ENCODE measurements around the gene TMPRSS2.

TMPRSS2 gene

DNA sequence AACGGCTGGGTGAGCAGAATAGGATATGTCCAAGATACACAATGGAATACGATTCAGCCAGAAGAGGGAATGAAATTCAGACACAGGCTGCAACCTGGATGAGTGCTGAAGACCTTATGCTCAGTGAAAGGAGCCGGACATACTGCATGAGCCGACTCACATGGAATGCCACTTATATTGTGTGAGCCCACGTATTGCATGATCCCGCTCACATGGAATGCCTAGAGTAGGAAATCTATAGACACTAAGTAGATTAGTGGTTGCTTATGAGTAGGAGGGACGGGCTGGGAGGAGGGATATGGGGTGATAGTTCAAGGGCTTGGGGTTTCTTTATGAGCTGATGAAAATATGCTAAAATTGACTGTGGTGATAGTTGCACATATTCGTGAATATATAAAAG lies 26.8 kb downstream of the TMPRSS2 start:
- DNase-seq (ENCODE audit: low spot score): no peak

DNA sequence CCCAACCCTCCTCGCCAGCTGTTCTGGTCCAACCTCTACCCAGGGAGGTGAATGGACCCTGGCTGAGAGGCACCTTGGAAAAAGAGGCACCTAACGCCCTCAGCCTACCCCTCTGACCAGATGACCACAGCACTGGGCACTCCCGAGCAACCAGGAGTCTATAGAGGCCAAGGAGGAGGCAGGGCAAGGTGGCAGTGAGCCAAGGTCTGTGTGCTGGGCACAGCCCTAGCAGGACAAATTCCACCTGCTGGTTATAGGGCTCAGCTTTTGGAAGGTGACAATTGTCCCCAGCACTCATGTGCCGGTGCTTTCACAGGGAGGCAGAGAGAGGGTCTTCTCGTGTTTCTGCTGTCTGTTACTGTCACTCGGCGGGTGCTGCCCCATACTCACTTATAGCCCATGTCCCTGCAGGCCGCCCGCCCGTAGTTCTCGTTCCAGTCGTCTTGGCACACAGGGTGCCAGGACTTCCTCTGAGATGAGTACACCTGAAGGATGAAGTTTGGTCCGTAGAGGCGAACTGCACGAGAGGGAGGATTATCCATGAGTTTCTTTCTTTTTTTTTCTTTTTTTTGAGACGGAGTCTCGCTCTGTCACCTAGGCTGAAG lies 27.8 kb downstream of the TMPRSS2 start:
- no peak for DNase-seq (ENCODE audit: low spot score)

DNA sequence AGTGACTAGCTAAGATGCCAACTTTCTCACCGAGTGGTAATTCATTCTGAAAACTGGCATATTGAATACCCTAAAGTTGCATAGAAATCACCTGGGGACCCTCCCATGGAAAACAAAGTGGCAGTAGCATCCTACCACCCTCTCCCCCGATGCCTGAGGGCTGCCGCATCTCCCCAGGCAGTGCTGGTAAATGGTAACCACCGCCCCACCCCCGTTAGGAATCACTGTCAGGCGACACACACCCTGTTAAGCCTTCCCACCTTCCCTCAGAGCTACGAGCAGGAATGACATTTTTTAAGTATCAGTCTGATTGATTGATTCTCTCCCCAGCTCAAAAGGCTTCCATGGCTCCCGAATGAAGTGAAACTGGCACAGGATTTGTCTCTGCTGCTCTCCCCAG lies 28.3 kb downstream of the TMPRSS2 start:
- DNase-seq (ENCODE audit: low spot score): no peak

DNA sequence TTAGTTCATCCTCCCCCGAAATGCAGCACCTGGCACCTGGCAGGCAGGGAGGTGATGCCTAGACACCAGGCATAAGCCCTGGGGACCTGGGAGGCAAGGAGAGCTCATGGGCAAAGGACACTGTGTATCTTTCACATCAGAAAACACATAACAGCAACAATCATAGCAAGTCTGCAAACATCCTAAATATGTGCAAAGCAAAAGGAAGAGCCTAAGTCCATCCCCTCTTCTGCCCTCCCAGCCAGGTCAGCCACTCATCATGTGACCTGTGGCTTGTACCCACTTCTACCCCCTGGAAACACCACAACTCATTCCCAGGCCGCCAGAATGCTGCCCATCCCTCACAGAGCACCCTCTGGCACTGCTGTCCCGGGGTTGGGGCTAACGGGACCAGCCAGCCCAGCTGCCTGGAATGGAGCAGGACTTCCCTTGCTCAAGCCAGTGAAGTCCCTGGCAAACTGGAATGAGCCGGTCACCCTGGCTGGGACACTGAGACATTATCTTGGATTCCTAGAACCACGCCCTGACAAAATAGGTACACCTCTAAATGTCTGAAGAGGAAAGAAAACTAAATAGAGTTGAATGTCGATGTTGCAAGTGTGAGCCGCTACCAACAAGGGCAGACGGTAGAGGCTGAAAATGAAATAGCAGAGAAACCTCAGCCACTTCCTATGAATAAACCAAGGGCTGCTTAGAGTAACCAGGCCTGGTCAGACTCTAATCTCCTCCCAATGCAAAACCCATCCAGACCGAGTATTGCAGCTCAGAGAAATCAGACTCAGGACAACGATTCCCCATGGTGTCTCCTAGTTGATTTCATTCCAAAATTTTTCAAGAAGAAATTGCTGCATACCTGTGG lies 29.4 kb downstream of the TMPRSS2 start:
- no peak for DNase-seq (ENCODE audit: low spot score)

DNA sequence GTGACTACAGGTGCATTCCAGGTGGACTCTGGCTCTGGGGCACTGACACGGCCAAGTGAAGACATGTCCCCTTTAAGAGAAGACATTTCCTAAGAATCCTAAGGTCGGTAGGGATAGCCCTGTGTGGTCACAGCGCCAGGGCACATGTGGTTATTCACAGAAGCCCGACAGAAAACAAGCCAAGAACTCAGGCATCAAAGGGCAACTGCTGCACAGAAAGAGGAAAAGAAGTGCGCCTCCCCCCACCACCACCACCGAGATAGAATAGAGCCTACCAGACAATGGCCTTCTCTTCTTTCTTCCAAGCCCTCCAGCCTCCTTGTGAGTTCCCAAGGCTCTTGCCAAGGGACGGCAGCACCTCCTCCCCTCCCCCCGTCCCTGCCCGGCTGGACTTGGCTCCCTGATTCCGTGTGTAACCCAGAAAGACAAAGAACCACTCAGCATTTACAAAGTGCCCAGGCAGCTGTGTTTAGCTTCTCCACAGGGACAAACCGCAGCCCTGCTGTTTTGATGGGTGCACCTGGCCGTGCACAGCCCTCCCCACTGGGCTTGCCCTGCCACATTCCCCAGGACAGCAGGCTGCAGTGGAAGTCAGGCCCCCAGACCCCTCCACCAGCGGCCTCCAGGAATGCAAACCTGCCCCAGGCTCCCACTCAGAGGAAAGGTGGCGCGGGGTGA lies 30.2 kb downstream of the TMPRSS2 start:
- DNase-seq (ENCODE audit: low spot score): no peak

DNA sequence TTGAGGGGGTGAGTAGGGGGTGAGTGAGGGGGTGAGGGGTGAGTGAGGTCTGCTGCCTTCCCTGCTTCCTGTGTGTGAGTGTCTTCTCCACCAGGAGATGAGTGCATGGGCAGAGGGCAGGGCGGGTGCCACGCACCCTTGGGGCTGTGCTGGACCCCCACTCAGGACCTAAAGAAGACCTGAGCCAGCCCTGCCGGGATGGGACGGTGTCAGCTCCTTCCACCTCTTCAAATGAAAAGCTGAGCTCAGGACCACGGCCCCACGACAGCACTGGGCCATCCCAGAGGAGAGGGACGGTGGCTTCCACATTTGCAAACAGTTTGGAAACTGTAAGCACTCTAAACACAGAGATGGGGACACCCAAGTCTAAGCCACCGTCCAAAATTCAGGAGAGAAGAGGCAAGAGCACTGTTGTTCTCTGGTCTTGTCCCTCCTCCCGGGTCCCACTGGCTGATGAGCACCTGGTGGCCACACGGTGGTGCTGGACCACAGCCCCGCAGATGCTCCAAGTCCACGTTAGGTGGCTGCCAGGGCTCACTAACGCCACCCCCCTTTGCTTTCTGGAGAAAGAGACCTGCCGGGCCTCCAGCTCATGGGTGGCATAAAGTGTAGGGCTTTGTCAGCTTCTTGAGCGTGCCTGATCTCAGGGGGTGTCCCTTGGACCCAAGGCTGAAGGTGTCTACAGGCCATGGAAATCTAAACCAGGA lies 32.1 kb downstream of the TMPRSS2 start:
- DNase-seq (ENCODE audit: low spot score): no peak

DNA sequence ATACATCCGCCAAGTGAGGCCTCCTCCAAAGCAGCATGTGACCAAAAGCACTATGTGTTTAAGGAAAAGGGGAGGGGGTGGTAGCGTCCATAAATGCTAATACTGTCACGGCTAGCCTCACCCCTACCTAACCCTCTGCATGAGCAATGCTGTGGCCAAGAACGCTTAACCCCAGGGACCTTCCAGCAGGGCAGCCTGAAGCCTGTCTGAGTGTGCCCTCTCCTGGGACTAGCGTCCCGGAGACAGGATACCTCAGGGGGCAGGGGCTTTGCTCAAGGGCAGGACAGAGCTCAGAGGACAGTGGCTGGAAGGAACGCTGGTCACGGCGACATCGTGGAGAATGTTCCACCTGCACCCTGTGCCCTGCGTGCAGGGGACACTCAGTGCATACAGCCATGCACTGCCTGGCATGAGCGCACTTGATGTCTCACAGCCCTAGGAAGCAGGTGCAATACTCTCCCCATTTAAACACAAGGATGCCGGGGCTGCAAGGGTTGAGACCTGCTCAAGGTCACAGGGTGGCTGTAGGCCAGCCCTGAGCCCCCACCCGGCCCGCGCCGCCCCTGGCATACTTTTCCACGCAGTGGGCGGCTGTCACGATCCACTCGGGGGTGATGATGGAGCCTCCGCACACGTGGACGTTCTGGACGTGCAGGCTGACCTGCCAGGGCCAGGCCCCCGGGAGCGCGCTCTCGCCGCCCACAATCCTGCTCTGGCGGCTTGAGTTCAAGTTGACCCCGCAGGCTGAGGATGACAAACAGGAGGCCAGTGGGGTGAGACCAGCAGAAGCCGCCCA lies 35.0 kb downstream of the TMPRSS2 start:
- no peak for DNase-seq (ENCODE audit: low spot score)

DNA sequence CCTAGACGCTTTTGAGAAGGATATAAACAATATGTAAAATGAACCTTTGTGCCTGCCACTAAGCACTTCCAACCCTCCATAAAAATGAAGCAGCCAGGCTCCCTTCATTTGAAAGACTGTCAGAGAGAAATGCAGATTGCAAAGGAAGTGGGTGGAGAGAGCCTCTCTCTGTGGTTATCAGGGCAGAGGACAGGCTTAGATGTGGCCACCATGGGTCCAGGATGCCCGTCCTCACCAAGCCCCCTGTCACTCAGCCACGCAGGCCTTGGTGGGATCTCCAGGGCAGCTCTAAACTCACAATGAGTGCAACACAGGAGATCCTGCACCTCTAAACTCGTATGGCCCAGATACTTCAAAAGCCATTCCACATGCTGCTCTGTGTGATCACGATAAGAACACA lies 37.9 kb downstream of the TMPRSS2 start:
- no peak for DNase-seq (ENCODE audit: low spot score)

DNA sequence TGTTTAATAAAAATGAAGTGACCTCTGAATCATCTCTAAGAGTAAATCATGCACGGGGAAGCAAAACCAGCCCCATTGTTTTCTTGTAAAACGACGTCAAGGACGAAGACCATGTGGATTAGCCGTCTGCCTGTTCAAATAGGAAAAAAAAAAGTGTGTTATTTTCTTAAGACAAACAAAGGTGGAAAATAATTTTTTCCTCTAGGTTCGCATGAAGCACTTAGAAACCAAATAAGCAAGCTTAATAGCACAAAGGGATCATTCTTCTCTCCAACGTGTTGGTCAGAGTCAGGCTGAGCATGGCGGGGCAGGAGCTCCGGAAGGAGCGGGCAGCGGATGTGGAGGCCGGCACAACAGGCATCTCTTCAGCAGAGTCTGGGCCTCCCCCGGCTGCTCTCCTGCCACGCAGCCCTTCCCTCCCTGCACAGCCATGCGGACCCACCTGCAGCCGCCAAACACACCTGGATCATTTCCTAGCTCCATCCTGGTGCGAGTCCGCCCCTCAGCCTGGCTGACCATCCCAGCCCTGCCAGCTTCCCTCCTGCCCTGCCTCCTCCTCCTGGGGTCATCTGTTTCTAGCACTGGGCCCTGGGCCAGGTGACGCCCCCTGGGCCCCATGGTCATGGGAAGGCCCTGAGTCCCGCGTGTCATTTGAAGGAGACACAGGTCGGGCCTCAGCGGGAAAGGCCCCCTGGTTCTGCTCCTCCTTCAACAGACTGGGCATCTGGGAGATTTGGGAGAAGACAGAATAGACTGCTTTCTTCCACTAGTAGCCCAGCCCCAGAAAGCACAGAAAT lies 41.7 kb downstream of the TMPRSS2 start:
- DNase-seq (ENCODE audit: low spot score): no peak

DNA sequence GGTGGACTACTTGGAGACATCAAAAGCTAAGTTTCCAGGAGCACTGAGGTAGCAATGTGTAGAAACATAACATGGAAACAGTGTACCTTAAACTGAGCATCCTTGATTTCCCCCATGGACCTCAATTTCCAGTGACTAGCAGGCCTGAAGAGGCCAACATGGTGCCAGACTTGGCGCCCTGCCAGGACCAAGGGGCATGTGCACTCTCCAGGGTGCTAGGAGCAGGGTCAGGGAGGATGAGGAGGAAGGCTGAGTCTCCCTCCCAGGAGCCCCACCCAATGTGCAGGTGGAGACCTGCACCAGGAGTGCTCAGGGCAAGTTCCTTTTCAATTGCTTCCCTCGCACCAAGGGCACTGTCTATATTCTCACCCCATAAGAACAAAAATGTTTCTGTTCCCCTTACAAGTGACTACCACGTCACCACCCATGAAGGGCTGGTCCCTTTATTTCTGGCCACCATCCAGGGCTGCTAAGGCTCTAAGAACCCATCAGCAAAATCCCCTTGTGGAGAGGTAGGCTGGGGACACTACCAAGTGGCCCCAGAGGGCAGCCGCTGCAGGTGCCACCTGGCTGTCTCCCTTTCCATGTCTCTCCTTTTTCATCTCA lies 42.7 kb downstream of the TMPRSS2 start:
- DNase-seq (ENCODE audit: low spot score): no peak

DNA sequence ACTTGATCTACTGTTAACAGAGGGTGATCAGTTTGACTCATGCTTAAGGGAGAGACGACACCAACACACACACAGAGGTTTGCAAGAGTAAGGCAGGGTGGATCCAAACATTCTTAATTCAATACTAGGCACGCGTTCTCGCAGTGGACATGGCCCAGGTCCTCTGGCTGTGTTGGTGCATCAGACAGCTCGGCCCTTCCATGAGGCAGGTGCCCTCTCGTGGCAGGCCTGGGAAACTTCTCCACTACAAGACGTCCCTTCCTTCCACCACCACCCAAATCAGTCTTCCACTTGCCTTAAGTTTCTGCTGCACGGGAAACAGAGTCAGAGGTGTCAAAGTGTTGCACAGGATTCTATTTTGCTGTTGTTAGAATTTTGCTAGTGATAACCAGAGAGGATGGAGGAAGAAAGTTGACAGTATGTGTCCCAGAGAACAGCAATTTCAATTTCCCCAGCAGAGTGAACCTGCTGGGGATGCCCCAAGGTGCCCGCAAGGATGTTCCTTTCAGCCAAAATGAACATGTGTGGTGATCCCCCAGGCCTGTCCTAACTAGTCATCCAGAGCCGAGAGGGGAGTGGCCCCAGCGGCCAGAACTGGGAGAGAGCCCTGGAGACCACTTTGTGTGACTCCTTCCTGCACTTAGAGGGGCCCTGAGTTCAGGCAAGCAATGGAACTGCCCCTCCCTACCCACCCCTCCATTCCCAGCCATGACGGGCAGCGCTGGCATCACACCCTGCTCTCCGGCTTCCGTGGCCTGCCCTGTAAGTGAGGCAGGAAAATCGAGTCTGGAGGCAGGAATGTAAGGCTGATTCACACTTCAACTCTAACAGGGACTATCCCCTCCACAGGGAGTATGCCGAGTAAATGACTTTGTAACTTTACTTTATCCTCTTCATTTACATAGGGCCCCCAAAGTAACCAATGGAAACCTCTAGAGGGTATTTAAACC lies 47.1 kb downstream of the TMPRSS2 start:
- peak; percentile 83 for DNase-seq (ENCODE audit: low spot score)

DNA sequence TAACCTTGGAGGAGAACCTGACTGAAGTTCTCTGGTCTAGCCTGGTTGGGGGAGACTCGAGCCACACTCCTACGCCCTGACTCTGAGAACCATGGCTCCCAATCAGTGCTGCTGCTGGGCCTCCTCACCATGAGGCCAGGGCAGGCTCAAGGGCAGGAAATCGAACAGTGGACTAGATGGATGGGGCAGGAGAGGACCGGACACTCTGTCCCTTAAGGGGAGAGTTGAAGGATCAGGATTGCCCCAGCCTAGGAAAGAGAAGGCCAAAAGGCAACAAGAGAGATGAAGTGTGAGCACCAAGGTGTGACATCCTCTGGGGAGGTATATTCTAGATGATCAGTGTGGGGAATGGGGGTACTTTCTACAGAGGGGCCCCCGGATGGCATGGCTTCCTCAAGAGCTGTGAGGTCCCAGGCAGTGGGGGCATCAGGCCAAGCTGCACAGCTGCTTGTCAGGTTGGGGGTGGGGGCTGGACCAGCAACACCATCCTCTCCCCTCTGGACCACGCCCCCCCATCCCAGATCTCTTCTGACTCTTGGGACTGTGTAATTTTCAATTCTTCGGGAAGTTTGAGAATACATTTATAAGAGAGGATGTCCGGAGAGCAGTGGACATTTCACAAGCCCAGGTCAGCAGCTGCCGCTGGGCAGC lies 47.9 kb downstream of the TMPRSS2 start:
- no peak for DNase-seq (ENCODE audit: low spot score)

DNA sequence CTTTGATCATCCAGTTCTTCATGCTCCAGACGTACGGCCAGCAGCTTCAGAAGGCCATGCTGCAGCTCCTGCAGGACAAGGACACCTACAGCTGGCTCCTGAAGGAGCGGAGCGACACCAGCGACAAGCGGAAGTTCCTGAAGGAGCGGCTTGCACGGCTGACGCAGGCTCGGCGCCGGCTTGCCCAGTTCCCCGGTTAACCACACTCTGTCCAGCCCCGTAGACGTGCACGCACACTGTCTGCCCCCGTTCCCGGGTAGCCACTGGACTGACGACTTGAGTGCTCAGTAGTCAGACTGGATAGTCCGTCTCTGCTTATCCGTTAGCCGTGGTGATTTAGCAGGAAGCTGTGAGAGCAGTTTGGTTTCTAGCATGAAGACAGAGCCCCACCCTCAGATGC lies 49.4 kb downstream of the TMPRSS2 start:
- no peak for DNase-seq (ENCODE audit: low spot score)

DNA sequence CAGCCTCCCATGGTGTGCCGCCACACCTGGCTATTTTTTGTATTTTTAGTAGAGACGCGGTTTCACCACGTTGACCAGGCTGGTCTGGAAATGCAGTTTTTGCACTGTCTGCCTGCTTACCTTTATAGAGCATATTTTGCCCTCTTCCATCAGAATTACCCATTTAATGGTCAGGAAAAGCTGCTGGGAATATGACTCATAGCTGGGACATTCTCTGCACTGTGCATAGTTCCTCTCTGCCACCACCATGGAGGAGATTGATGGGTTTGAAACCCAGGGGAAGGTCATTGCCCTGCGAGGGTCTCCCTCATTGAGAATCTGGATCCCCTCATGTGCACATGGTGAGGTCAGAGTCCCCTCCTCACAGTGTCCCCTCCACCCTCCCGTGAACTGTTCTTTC lies 49.8 kb downstream of the TMPRSS2 start:
- DNase-seq (ENCODE audit: low spot score): no peak

DNA sequence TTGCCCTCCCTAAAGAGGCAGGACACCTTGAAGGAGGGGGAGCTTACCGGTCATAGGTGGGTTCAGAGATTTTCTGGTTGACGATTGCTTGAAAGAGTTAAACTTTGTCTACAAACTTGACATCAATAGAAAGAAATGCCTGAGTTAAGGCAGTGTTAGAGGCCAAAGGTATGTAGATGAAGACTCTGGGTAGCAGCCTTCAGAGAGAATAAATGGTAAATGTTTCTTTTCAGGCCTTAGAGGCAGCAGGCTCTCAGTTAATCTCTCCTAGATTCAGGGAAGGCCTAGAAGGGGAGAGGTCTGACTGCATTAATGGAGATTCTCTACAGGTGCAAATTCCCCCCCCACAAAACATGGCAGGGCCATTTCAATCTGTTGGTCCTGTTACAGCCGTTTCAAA lies 54.2 kb downstream of the TMPRSS2 start:
- no peak for DNase-seq (ENCODE audit: low spot score)

DNA sequence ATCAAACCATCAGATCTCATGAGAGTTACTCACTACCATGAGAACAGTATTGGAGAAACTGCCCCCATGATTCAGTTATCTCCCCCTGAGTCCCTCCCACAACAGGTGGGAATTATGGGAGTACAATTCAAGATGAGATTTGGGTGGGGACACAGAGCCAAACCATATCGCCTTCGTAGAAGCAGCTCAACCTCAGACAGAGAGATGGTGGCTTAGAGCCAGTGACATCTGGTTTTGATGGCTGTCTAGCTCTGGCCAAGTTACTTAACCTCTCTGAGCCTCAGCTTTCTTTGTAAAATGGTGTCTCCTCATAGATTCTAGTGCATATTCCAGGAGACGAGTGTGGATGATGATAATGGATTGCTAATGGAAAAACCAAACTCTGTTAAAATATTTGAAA lies 54.8 kb downstream of the TMPRSS2 start:
- DNase-seq (ENCODE audit: low spot score): no peak

DNA sequence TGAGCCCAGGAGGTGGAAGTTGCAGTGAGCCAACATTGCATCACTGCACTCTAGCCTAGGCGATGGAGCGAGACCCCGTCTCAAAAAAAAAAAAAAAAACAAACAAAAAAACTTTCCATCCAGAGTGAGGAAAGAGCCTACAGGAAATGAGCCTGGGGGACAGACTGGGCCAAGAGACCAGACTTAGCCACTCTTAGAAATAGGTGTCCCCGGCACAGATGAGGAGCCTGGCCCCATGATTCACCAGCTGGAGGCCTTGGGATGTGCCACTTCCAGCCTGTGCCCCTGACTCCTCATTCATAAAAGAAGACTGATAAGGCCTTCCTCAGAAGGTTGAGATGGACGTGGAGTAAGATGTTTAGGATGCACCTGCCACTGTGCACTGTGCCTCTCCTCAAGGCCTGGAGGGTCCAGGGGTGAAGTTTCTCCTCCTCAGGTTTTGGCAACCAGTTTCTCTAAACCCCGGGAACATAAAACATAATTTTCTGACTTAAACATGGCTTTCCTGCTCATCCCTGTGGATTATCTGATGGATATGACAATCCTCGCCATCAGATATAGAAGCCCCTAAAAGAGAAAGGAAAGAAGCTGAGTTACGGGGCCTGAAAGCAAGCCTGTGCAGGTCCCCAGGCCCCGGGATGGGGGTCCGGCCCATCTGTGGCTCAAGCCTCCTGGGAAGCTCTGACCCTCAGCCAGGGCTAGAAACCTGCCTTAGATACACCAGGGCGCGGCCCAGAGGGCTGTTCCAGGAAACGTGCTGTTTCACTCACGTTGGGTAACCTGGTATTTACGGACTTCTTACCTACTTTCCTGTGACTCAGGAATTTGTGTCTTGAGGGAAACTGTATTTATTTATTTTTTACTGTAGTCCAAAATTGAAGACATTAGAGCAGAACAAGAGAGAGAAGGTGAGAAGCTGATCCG lies 55.9 kb downstream of the TMPRSS2 start:
- no peak for DNase-seq (ENCODE audit: low spot score)

DNA sequence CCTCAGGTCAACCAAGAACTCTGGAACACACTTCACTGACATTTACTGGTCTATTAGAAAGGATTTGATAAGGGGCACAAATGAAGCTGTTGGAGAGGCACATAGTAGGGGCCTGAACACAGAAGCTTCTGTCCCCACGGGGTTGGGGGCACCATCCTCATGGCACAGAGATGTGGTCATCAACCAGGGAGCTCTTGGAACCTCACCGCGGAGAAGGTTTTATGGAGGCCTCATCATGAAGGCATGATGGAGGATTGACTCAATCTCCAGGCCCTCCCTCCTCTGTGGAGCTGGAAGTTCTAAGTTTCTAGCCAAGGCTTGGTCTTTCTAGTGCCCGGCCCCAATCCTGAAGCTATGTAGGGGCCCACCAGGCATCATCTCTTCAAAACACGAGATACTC lies 58.3 kb downstream of the TMPRSS2 start:
- no peak for DNase-seq (ENCODE audit: low spot score)
